HG03095 (cell line): ENCODE data around the gene NMNAT2.
A peak's percentile ranks its signal among the peaks of the same experiment; 100 is the strongest.
"Not testable (repeated sequence)": the region's sequence is repeated elsewhere in the genome, so short reads cannot be mapped to it uniquely, and the experiment has no call there.

Source experiments
- ATAC-seq: cut with Tn5 transposase; IDR thresholded peaks from one replicate; pipeline ENCODE4 v1.9.1; 2021; ENCODE audit warnings: moderate library complexity; ENCODE audit not compliant: unreplicated experiment

The NMNAT2 gene

GRCh38 chr1:183241471-183241870 lies 176.7 kb downstream of the NMNAT2 start:
- no peak for ATAC-seq

- ATAC-seq, result not testable (repeated sequence)
These were observed 177.3 kb downstream of the NMNAT2 start for GRCh38 chr1:183240853-183241252.

GRCh38 chr1:183240526-183240825 lies 177.7 kb downstream of the NMNAT2 start:
- no peak for ATAC-seq

GRCh38 chr1:183239793-183240525 lies 178.2 kb downstream of the NMNAT2 start:
- ATAC-seq, result no peak

- no peak for ATAC-seq
These were observed 178.9 kb downstream of the NMNAT2 start for GRCh38 chr1:183239220-183239742.

GRCh38 chr1:183238071-183238470 lies 180.1 kb downstream of the NMNAT2 start:
- ATAC-seq, result no peak

GRCh38 chr1:183237046-183237445 lies 181.1 kb downstream of the NMNAT2 start:
- ATAC-seq, result no peak

GRCh38 chr1:183236158-183236725 lies 181.9 kb downstream of the NMNAT2 start:
- ATAC-seq, result no peak

GRCh38 chr1:183235503-183235902 lies 182.7 kb downstream of the NMNAT2 start:
- ATAC-seq, result no peak

GRCh38 chr1:183234660-183235476 lies 183.3 kb downstream of the NMNAT2 start:
- ATAC-seq, result no peak

GRCh38 chr1:183233113-183233512 lies 185.1 kb downstream of the NMNAT2 start:
- no peak for ATAC-seq

GRCh38 chr1:183231545-183231944 lies 186.6 kb downstream of the NMNAT2 start:
- no peak for ATAC-seq

GRCh38 chr1:183230413-183230812 lies 187.8 kb downstream of the NMNAT2 start:
- ATAC-seq, result no peak

GRCh38 chr1:183228347-183229220 lies 189.6 kb downstream of the NMNAT2 start:
- ATAC-seq, result no peak

- peak; percentile 51 for ATAC-seq
These were observed 190.5 kb downstream of the NMNAT2 start for GRCh38 chr1:183227422-183228346.

- ATAC-seq, result no peak
These were observed 191.2 kb downstream of the NMNAT2 start for GRCh38 chr1:183226963-183227362.

GRCh38 chr1:183226361-183226760 lies 191.8 kb downstream of the NMNAT2 start:
- no peak for ATAC-seq

GRCh38 chr1:183223467-183223866 lies 194.7 kb downstream of the NMNAT2 start:
- ATAC-seq, result no peak

GRCh38 chr1:183222909-183223308 lies 195.3 kb downstream of the NMNAT2 start:
- no peak for ATAC-seq

- no peak for ATAC-seq
These were observed 198.6 kb downstream of the NMNAT2 start for GRCh38 chr1:183219616-183220009.
